Calu3 (cell line): Measurements from ENCODE around the gene SPOCK2. TPM values are rescaled to one million over a fixed set of nuclear protein-coding genes. Genes with fewer than 3 reads are reported as not detected.

Source experiments
- BruUV-seq: library from RNA; stranded (reverse); fragments of 400-500 nt; replicated peaks from 2 replicates; lab custom pipeline; 2021; lab: Mats Ljungman, UMichigan
- CTCF ChIA-PET: fragments of 300-600 bp; sonication (Branson Sonifier 250); formaldehyde crosslinking; loops from one replicate; lab custom pipeline; 2022; ENCODE audit warnings: antibody characterized with exemption; lab: Charles Lee
- DNase-seq: peaks from one replicate; pipeline ENCODE4 v3.0.0; 2022
- H3K27ac Mint-ChIP-seq: one replicate; pipeline ENCODE4 v1.8.0; 2022; ENCODE audit warnings: mixed read lengths; ENCODE audit not compliant: unreplicated experiment
- H3K27me3 Mint-ChIP-seq: one replicate; pipeline ENCODE4 v1.8.0; 2022; ENCODE audit warnings: mixed read lengths; ENCODE audit not compliant: unreplicated experiment
- H3K36me3 Mint-ChIP-seq: one replicate; pipeline ENCODE4 v1.8.0; 2022; ENCODE audit warnings: mild to moderate bottlenecking, moderate library complexity, mixed read lengths; ENCODE audit not compliant: insufficient read depth, unreplicated experiment
- H3K4me1 Mint-ChIP-seq: one replicate; pipeline ENCODE4 v1.8.0; 2022; ENCODE audit warnings: mild to moderate bottlenecking, low read depth, mixed read lengths; ENCODE audit not compliant: unreplicated experiment
- H3K4me3 Mint-ChIP-seq: one replicate; pipeline ENCODE4 v1.8.0; 2022; ENCODE audit warnings: mild to moderate bottlenecking, low read depth, moderate library complexity, mixed read lengths; ENCODE audit not compliant: unreplicated experiment
- H3K9me3 Mint-ChIP-seq: one replicate; pipeline ENCODE4 v1.8.0; 2022; ENCODE audit warnings: low read depth, mixed read lengths; ENCODE audit not compliant: unreplicated experiment
- intact Hi-C: fragments of 100-400 bp; cut with micrococcal nuclease; formaldehyde crosslinking; loops from one replicate; pipeline ENCODE4 v1.10.0; 2022; ENCODE audit not compliant: unreplicated experiment
- total RNA-seq: library from RNA; stranded (reverse); gene quantifications from 2 replicates; pipeline ENCODE4 v1.2.3, GENCODE V29; 2022
- TF ChIP-seq, protein P1 (sequence below): fragments of 200-600 bp; IDR thresholded peaks from one replicate; pipeline ENCODE4 v1.8.0; 2022; ENCODE audit warnings: antibody characterized with exemption; ENCODE audit not compliant: unreplicated experiment

The SPOCK2 gene
- total RNA-seq, 1 experiment from 2014 or later: 162 TPM

- CTCF ChIA-PET: interaction anchor here (1.1 kb wide), 1 partner anchor 116 kb away, joined by 4 read pairs; no protein-coding TSS in a partner anchor
- no TSS peak for BruUV-seq
- no peak overlapping the region for H3K4me3 Mint-ChIP-seq
- no peaks in the 10 kb centered on the region for H3K4me1 Mint-ChIP-seq
- TF ChIP-seq, protein P1, sequence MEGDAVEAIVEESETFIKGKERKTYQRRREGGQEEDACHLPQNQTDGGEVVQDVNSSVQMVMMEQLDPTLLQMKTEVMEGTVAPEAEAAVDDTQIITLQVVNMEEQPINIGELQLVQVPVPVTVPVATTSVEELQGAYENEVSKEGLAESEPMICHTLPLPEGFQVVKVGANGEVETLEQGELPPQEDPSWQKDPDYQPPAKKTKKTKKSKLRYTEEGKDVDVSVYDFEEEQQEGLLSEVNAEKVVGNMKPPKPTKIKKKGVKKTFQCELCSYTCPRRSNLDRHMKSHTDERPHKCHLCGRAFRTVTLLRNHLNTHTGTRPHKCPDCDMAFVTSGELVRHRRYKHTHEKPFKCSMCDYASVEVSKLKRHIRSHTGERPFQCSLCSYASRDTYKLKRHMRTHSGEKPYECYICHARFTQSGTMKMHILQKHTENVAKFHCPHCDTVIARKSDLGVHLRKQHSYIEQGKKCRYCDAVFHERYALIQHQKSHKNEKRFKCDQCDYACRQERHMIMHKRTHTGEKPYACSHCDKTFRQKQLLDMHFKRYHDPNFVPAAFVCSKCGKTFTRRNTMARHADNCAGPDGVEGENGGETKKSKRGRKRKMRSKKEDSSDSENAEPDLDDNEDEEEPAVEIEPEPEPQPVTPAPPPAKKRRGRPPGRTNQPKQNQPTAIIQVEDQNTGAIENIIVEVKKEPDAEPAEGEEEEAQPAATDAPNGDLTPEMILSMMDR: no peak
- DNase-seq: no peak
- no peaks in the 10 kb centered on the region for H3K9me3 Mint-ChIP-seq
- H3K27me3 Mint-ChIP-seq: no peaks in the 10 kb centered on the region
- intact Hi-C loops: no loop called here
- H3K36me3 Mint-ChIP-seq: peaks cover 21% of the 10 kb centered on the region
- no peak overlapping the region for H3K27ac Mint-ChIP-seq
Measured at GRCh38 chr10:72011976-72012512, 76.3 kb downstream of the SPOCK2 start.

- intact Hi-C loops: no loop called here
- CTCF ChIA-PET: no interaction called here
Measured at GRCh38 chr10:72011468-72011867, 76.9 kb downstream of the SPOCK2 start.

GRCh38 chr10:72011016-72011415 lies 77.3 kb downstream of the SPOCK2 start:
- Mint-ChIP-seq H3K27me3 (no peaks in the 10 kb centered on the region), H3K4me1 (no peaks in the 10 kb centered on the region), H3K36me3 (peaks cover 21% of the 10 kb centered on the region), H3K9me3 (no peaks in the 10 kb centered on the region), H3K27ac (no peak overlapping the region), H3K4me3 (no peak overlapping the region)
- BruUV-seq: no TSS peak
- intact Hi-C loops: no loop called here
- DNase-seq: no peak
- CTCF ChIA-PET: no interaction called here
- TF ChIP-seq, protein P1: no peak

More at GRCh38 chr10:72011468-72011867, 76.9 kb downstream of the SPOCK2 start:
- Mint-ChIP-seq H3K4me3 (no peak overlapping the region), H3K27ac (no peak overlapping the region), H3K4me1 (no peaks in the 10 kb centered on the region), H3K27me3 (no peaks in the 10 kb centered on the region), H3K36me3 (peaks cover 21% of the 10 kb centered on the region), H3K9me3 (no peaks in the 10 kb centered on the region)
- no TSS peak for BruUV-seq
- DNase-seq: no peak
- TF ChIP-seq, protein P1: no peak

DNA sequence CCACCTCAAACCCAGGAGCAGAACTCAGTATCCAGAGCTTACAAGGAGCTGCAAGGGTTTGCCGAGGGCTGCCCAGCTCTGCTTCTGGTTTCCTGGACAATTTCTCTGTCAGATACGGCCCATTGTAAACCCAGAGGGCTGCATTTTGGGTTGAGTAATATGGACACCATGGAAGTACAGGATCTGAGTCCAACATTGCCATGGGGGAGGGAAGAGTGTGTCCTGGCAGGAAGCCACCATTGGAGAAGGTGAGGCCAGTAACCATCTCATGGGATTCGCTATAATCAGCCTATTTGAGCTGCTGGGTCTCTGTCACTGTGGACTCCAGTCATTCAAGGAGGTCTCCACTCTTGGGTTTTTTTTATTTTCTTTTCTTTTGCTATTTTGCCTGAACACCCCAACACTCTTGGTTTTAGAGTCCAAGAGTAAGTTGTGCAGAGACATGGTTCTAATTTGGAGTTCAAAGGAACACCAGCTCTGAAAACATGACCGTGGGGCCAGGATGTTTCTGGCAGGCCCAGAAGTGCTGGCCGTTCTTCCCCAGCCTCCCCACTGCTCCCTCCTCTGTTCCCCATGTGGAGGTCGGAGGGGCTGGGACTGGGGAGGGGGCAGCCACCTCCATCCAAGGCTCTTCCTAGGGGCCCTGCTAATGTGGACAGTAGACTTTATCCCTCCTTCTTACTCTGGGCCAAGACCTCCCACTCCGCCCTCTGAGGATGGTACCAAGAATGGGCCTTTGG lies 77.9 kb downstream of the SPOCK2 start:
- H3K27ac Mint-ChIP-seq: no peak overlapping the region
- CTCF ChIA-PET: interaction anchor here (0.5 kb wide), 1 partner anchor 42 kb away, joined by 4 read pairs; no protein-coding TSS in a partner anchor

More for the DNA sequence above, 77.9 kb downstream of the SPOCK2 start:
- no TSS peak for BruUV-seq
- TF ChIP-seq, protein P1: no peak
- H3K4me1 Mint-ChIP-seq: no peaks in the 10 kb centered on the region
- intact Hi-C loops: no loop called here
- DNase-seq: no peak
- H3K36me3 Mint-ChIP-seq: peaks cover 21% of the 10 kb centered on the region
- no peak overlapping the region for H3K4me3 Mint-ChIP-seq
- H3K27me3 Mint-ChIP-seq: no peaks in the 10 kb centered on the region
- H3K9me3 Mint-ChIP-seq: no peaks in the 10 kb centered on the region
